H1 (cell line): ENCODE results near the gene ANKRD53. TPM values are rescaled to one million over a fixed set of nuclear protein-coding genes. Genes with fewer than 3 reads are reported as not detected.

Source experiments
- EGR1 ChIP-seq: IDR thresholded peaks from 2 replicates; pipeline ENCODE4 v1.6.1; 2011; ENCODE audit warnings: low read depth, low read length, borderline replicate concordance
- JUND ChIP-seq: IDR thresholded peaks from 2 replicates; pipeline ENCODE4 v1.6.1; 2011; ENCODE audit warnings: mild to moderate bottlenecking, improper control_type of control experiment, low read length
- KDM1A ChIP-seq: fragments of 200-600, 300-600 bp; sonication (generic); IDR thresholded peaks from 2 replicates; pipeline ENCODE4 v1.7.1; 2016; ENCODE audit warnings: mild to moderate bottlenecking, low read length, borderline replicate concordance
- TCF12 ChIP-seq: IDR thresholded peaks from 2 replicates; pipeline ENCODE4 v1.6.1; 2011; ENCODE audit warnings: low read depth, mild to moderate bottlenecking, low read length
- polyA plus RNA-seq, 7 experiments: library from polyadenylated mRNA; depleted of rRNA in 3 of 7; stranded (reverse) in 5 of 7; unstranded in 2 of 7; fragments of >200 nt in 5 of 7; fragments of 200-250 nt in 2 of 7; gene quantifications; 1 replicate in 5 of 7; 2 replicates in 1 of 7; 4 replicates in 1 of 7; pipeline versions ENCODE4 v1.2.1 to v1.2.3, GENCODE V29; 2011 to 2013; ENCODE audit warnings: missing spikeins in 2 of 7, mixed read lengths in 2 of 7
- total RNA-seq: library from RNA; stranded (reverse); fragmentation: NEBNext Ultra II Directional; extraction: Animal tissue kit (Norgen Biotek cat#: 25700); gene quantifications from 2 replicates; pipeline ENCODE4 v1.2.1, GENCODE V29; 2021
- TF ChIP-seq, protein P1 (sequence below): IDR thresholded peaks from 2 replicates; pipeline ENCODE4 v1.6.1; 2011; ENCODE audit warnings: low read length, improper control_type of control experiment

Gene ANKRD53
- total and polyA plus RNA-seq, 2 of the 8 experiments (the other 6 are each of a cell fraction or from before 2014, with no cell fraction given): 0.39 to 0.70 TPM

- TF ChIP-seq, protein P1, sequence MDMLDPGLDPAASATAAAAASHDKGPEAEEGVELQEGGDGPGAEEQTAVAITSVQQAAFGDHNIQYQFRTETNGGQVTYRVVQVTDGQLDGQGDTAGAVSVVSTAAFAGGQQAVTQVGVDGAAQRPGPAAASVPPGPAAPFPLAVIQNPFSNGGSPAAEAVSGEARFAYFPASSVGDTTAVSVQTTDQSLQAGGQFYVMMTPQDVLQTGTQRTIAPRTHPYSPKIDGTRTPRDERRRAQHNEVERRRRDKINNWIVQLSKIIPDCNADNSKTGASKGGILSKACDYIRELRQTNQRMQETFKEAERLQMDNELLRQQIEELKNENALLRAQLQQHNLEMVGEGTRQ: no peak
- TF ChIP-seq JUND (no peak), KDM1A (no peak), EGR1 (no peak), TCF12 (no peak)
These were observed 6.9 kb downstream of the ANKRD53 start (continued) for GRCh38 chr2:70985283-70985688.
